Dedifferentiated amniotic fluid mesenchymal stem cell (primary cell): ENCODE results near the gene FAM3B.

Experiments used
- DNase-seq: peaks from one replicate; pipeline ENCODE4 v3.0.0-alpha.2; 2016; ENCODE audit errors: extremely low spot score

The FAM3B gene

GRCh38 chr21:41319273-41319672, 2.7 kb downstream of the FAM3B start:
- DNase-seq = no peak

GRCh38 chr21:41321211-41321907, 4.8 kb downstream of the FAM3B start:
- DNase-seq = no peak

- DNase-seq = no peak
Observed at GRCh38 chr21:41321908-41322495, 5.4 kb downstream of the FAM3B start.

GRCh38 chr21:41322496-41323382, 6.1 kb downstream of the FAM3B start:
- DNase-seq = no peak

GRCh38 chr21:41325138-41325912, 8.7 kb downstream of the FAM3B start:
- DNase-seq = no peak

- no peak for DNase-seq
Observed at GRCh38 chr21:41326414-41327080, 9.9 kb downstream of the FAM3B start.

- DNase-seq = no peak
Observed at GRCh38 chr21:41327753-41328152, 11.2 kb downstream of the FAM3B start.

GRCh38 chr21:41328660-41329607, 12.3 kb downstream of the FAM3B start:
- no peak for DNase-seq

GRCh38 chr21:41333752-41334151, 17.2 kb downstream of the FAM3B start:
- DNase-seq = no peak

GRCh38 chr21:41337515-41337914, 20.9 kb downstream of the FAM3B start:
- DNase-seq = no peak

GRCh38 chr21:41338455-41338854, 21.9 kb downstream of the FAM3B start:
- DNase-seq = no peak

- DNase-seq = no peak
Observed at GRCh38 chr21:41342035-41342434, 25.4 kb downstream of the FAM3B start.

GRCh38 chr21:41344146-41344545, 27.5 kb downstream of the FAM3B start:
- no peak for DNase-seq

GRCh38 chr21:41345356-41345755, 28.8 kb downstream of the FAM3B start:
- no peak for DNase-seq

- DNase-seq = no peak
Observed at GRCh38 chr21:41345934-41346685, 29.5 kb downstream of the FAM3B start.

GRCh38 chr21:41346758-41347157, 30.2 kb downstream of the FAM3B start:
- DNase-seq = no peak

- DNase-seq = no peak
Observed at GRCh38 chr21:41348434-41348833, 31.8 kb downstream of the FAM3B start.

- no peak for DNase-seq
Observed at GRCh38 chr21:41349126-41349525, 32.5 kb downstream of the FAM3B start.

- no peak for DNase-seq
Observed at GRCh38 chr21:41349619-41350390, 33.2 kb downstream of the FAM3B start.
